ENCODE measurements around the gene TMED5.

DNA sequence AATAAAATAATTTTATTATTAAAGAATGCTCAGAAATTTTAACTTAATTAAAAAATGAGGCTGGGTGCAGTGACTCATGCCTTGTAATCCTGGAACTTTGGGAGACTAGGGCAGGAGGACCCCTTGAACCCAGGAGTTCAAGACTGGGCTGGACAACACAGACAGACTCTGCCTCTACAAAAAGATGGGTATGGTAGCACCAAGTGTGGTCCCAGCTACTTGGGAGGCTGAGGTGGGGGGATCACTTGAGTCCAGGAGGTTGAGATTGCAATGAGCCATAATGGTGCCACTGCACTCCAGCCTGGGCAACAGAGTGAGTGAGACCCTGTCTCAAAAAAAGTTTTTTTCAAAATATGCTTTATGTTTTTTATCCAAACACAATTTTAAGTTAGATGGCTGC is 25.3 kb downstream of the TMED5 start:
- TF ChIP-seq EZH2 (IDR thresholded peaks at IDR 0.05; ENCODE audit: low read depth), result no peak
- TF ChIP-seq, protein P1, sequence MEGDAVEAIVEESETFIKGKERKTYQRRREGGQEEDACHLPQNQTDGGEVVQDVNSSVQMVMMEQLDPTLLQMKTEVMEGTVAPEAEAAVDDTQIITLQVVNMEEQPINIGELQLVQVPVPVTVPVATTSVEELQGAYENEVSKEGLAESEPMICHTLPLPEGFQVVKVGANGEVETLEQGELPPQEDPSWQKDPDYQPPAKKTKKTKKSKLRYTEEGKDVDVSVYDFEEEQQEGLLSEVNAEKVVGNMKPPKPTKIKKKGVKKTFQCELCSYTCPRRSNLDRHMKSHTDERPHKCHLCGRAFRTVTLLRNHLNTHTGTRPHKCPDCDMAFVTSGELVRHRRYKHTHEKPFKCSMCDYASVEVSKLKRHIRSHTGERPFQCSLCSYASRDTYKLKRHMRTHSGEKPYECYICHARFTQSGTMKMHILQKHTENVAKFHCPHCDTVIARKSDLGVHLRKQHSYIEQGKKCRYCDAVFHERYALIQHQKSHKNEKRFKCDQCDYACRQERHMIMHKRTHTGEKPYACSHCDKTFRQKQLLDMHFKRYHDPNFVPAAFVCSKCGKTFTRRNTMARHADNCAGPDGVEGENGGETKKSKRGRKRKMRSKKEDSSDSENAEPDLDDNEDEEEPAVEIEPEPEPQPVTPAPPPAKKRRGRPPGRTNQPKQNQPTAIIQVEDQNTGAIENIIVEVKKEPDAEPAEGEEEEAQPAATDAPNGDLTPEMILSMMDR (conservative IDR thresholded peaks at IDR 0.05), result no peak

All from PC-9 (cell line).